HFFc6 (cell line): ENCODE measurements around the gene DFFB. TPM values are rescaled to one million over a fixed set of nuclear protein-coding genes. Genes with fewer than 3 reads are reported as not detected.

ENCODE experiments used
- DNase-seq: peaks from one replicate; pipeline ENCODE4 v3.0.0-alpha.2; 2018
- H3K27ac Mint-ChIP-seq: 2 replicates; pipeline ENCODE4 v1.8.0; 2020; ENCODE audit warnings: mild to moderate bottlenecking, mixed read lengths
- H3K27me3 Mint-ChIP-seq: 2 replicates; pipeline ENCODE4 v1.8.0; 2021; ENCODE audit warnings: mild to moderate bottlenecking, moderate library complexity, mixed read lengths; ENCODE audit not compliant: insufficient read depth
- H3K36me3 Mint-ChIP-seq: 2 replicates; pipeline ENCODE4 v1.8.0; 2021; ENCODE audit warnings: low read depth, mixed read lengths
- H3K4me1 Mint-ChIP-seq: 2 replicates; pipeline ENCODE4 v1.8.0; 2020; ENCODE audit warnings: low read depth, mixed read lengths
- H3K4me3 Mint-ChIP-seq: 2 replicates; pipeline ENCODE4 v1.8.0; 2020; ENCODE audit warnings: mild to moderate bottlenecking, moderate library complexity, mixed read lengths
- H3K9me3 Mint-ChIP-seq: 2 replicates; pipeline ENCODE4 v1.8.0; 2020; ENCODE audit warnings: mild to moderate bottlenecking, mixed read lengths
- total RNA-seq, 6 experiments: library from RNA; stranded (reverse); fragmentation: NEBNext Ultra II Directional; extraction: Animal tissue kit (Norgen Biotek cat#: 25700); gene quantifications; 2 replicates in 1 of 6; 3 replicates in 5 of 6; pipeline ENCODE4 v1.2.3, GENCODE V29; 2021
- TF ChIP-seq, protein P1 (sequence below): fragments of 200-600 bp; sonication (generic); IDR thresholded peaks from 2 replicates; pipeline ENCODE4 v1.5.0; 2021; ENCODE audit warnings: antibody characterized with exemption, mild to moderate bottlenecking

The DFFB gene
- total RNA-seq, 6 experiments from 2014 or later, result 4.5 to 5.8 (median 5.2) TPM

DNA sequence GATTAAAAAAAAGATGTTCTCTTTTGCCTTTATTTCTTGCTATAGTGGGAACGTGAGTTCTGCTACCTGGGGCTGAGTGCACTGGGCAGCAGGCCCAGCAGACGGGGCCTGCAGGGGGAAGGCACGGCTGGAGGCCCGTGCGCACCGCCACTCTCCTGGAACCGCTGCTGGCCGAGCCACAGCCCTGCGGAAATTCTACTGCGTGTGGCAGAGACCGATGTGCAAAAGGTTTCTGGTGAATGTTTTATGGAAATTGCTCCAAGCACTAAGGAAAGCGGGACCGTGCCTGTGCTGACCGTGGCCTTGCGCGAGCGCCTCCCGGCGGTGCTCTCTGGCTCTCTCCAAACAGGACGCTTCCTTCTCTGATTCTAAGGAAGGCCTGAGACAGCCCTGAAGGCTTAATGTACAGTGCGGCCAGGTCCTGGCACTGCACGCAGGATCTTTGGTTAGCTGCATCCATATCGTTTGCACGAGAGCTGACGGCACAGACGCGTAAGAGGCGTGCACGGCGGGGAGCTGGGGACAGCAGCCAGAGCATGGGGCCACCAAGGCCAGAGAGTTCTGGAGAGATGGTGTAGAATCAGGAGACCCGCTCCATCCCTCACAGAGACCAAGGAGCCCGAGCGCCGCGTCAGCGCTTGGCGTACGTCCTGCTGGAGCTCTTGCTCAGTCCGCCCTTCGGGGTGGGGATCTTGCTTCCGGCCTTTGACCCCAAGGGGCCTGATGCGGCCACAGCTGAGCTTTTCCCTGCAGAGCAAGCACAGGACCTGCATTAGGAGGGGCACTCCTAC lies 42.3 kb upstream of the DFFB start:
- no peaks in the 10 kb centered on the region for H3K36me3 Mint-ChIP-seq
- H3K27ac Mint-ChIP-seq, result no peak overlapping the region
- H3K9me3 Mint-ChIP-seq, result no peaks in the 10 kb centered on the region
- no peaks in the 10 kb centered on the region; the same call in 1 of the 2 replicates for H3K27me3 Mint-ChIP-seq
- no peak for DNase-seq
- TF ChIP-seq, protein P1, sequence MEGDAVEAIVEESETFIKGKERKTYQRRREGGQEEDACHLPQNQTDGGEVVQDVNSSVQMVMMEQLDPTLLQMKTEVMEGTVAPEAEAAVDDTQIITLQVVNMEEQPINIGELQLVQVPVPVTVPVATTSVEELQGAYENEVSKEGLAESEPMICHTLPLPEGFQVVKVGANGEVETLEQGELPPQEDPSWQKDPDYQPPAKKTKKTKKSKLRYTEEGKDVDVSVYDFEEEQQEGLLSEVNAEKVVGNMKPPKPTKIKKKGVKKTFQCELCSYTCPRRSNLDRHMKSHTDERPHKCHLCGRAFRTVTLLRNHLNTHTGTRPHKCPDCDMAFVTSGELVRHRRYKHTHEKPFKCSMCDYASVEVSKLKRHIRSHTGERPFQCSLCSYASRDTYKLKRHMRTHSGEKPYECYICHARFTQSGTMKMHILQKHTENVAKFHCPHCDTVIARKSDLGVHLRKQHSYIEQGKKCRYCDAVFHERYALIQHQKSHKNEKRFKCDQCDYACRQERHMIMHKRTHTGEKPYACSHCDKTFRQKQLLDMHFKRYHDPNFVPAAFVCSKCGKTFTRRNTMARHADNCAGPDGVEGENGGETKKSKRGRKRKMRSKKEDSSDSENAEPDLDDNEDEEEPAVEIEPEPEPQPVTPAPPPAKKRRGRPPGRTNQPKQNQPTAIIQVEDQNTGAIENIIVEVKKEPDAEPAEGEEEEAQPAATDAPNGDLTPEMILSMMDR, result no peak
- no peak overlapping the region for H3K4me3 Mint-ChIP-seq
- peaks cover 4% of the 10 kb centered on the region for H3K4me1 Mint-ChIP-seq

DNA sequence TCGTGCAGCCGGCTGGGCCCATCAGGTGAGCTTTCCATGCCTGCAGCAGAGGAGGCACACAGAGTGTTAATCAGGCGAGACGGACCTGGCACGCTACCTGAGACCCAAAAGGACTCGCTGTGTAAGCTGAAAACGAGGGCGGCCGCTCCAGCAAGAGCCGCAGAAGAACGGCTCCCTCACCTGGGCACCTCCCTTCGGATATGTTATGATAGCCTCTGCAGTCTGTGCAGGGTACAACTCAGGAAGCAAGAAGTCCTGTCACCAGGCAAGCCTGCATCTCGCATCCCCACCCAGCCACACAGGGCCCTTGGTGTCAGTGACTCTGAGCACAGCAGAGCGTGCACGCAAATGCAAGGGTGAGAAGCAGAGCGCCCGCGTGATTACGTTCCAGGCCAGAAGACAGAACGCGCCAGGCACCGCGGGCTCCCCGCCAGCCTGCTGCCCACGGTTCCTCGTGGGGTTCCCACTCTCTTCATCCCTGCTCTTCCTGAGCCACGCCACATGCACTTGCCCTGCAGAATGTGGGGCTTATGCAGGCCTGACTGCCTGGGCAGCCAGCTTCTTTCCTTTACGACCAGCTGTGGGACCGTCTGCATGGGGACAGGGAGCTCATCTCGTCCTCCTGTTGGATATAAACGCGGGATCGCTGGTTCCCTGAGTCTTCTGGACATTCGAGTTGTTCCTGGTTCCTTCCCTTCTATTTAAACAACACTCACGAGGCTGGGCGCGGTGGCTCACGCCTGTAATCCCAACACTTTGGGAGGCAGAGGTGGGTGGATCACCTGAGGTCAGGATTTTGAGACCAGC lies 40.7 kb upstream of the DFFB start:
- DNase-seq, result no peak
- no peak overlapping the region for H3K4me3 Mint-ChIP-seq
- H3K9me3 Mint-ChIP-seq, result no peaks in the 10 kb centered on the region
- no peaks in the 10 kb centered on the region; the same call in 1 of the 2 replicates for H3K27me3 Mint-ChIP-seq
- H3K4me1 Mint-ChIP-seq, result no peaks in the 10 kb centered on the region; the same call in 1 of the 2 replicates
- H3K36me3 Mint-ChIP-seq, result no peaks in the 10 kb centered on the region
- TF ChIP-seq, protein P1, result no peak
- H3K27ac Mint-ChIP-seq, result no peak overlapping the region

DNA sequence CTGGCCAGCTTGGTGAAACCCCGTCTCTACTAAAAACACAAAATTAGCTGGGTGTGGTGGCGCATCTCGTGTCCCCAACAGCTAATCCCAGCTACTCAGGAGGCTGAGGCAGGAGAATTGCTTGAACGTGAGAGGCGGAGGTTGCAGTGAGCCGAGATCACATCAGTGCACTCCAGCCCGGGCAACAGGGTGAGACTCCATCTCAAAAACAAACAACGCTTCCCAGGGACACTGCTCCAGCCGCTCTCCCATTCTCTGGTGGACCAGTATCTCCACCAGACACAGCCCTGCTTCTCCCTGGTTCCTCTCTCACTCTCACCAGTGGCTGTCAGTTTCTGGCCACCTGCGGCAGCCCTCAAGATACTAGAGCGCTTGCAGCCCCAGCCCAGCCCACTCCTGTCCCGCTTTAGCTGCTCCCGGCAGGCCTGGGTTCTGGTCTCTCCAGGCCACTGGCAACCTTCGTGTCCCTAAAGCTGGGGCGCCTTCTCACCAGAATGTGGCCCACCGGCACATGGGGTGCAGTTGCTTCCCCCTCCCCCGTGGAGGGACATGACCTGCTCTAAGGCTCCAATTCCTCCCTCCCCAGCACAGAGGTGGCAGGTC lies 40.0 kb upstream of the DFFB start:
- Mint-ChIP-seq H3K27ac (no peak overlapping the region), H3K36me3 (no peaks in the 10 kb centered on the region), H3K4me1 (no peaks in the 10 kb centered on the region), H3K9me3 (no peaks in the 10 kb centered on the region), H3K27me3 (no peaks in the 10 kb centered on the region; the same call in 1 of the 2 replicates), H3K4me3 (no peak overlapping the region)
- DNase-seq, result no peak
- TF ChIP-seq, protein P1, result no peak

DNA sequence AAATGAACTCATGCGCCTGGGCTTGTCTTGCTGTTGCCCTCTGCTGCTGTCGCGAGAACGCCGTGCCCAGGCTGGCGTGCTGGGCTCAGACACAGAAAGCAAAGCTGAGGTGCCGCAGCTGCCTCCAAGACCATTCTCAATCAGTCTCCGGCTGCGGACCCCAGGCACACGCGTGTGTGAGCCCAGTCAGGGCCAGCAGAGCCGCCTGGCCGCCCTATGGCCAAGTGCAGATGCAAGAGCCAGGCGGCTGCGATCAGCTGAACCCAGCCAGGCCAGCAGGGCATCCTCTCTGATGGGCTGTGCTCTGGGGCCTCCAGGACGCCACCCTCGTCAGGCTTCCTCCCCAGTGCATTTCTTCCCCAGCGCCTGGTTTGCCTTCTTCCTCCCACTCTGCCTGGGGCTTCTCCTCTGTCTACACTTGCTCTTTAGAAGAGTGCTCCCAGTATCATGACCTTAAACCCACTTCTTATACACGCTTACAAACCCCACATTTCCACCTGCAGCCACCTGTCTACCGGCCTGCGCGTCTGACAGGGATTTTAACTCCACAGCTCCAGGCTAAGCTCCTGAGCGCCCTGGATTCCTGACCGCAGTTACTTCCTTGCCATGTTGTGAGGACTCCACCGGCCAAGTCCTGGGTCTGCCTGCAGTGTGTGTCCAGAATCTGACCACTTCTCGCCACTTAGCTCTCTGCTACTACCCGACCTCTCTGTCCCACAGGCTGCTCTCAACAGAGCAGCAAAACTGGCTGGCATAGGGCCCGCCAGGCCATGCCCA lies 39.3 kb upstream of the DFFB start:
- H3K4me3 Mint-ChIP-seq, result no peak overlapping the region
- no peaks in the 10 kb centered on the region for H3K9me3 Mint-ChIP-seq
- H3K27me3 Mint-ChIP-seq, result no peaks in the 10 kb centered on the region; the same call in 1 of the 2 replicates
- H3K36me3 Mint-ChIP-seq, result no peaks in the 10 kb centered on the region
- TF ChIP-seq, protein P1, result no peak
- no peaks in the 10 kb centered on the region for H3K4me1 Mint-ChIP-seq
- no peak for DNase-seq
- H3K27ac Mint-ChIP-seq, result no peak overlapping the region

DNA sequence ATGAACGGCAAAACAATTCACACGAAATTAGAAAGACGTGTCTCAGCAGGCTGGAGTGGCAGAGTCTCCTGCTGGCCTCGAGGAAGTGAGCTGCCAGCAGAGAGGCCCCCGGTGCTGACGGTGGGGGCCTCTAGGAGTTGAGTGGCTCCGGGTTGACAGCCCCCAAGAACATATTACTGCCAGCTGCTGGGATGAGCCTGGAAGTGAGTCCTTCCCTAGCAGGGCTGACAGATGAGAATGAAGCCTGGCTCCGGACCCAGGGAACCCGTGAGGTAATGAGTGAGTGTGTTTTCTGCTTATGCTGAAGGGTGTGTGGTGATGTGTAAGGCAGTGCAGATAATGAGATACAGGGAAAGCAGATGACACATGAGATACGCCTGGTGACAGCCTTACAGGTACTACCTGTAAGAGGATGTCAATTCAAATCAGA lies 37.5 kb upstream of the DFFB start:
- Mint-ChIP-seq H3K27me3 (no peaks in the 10 kb centered on the region; the same call in 1 of the 2 replicates), H3K27ac (no peak overlapping the region), H3K36me3 (no peaks in the 10 kb centered on the region)

More for the DNA sequence above, 37.5 kb upstream of the DFFB start:
- Mint-ChIP-seq H3K9me3 (no peaks in the 10 kb centered on the region), H3K4me3 (no peak overlapping the region), H3K4me1 (no peaks in the 10 kb centered on the region)
- DNase-seq, result no peak
- TF ChIP-seq, protein P1, result no peak
